Stromal cell of bone marrow (primary cell): ENCODE results near the gene SPDYE5.
"Not testable (repeated sequence)": the region's sequence is repeated elsewhere in the genome, so short reads cannot be mapped to it uniquely, and the experiment has no call there.

Experiments used
- DNase-seq: peaks from one replicate; pipeline ENCODE4 v3.0.0-alpha.2; 2012; ENCODE audit warnings: low read depth

SPDYE5 gene, protein sequence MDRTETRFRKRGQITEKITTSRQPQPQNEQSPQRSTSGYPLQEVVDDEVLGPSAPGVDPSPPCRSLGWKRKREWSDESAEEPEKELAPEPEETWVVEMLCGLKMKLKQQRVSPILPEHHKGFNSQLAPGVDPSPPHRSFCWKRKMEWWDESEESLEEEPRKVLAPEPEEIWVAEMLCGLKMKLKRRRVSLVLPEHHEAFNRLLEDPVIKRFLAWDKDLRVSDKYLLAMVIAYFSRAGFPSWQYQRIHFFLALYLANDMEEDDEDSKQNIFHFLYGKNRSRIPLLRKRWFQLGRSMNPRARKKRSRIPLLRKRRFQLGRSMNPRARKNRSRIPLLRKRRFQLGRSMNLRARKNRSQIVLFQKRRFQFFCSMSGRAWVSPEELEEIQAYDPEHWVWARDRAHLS

DNA sequence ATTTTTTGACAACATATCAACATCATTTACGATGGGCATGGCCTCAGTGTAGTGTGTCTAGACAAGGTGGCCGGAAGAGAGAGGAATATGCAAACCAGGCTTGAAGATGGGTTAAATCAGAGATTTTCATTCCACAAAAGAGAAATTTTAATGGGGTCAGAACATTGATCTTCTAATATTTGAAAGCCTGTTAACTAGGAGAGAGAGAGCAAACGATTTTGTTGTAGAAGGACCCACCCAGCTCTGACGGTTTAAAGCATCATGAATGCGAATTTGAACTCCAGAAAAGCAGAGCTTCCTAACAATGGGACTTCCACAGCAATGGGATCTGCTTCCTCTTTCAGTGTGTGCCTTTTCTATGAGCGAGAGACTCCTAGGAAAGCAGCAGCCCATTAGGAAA, at the start of gene SPDYE5:
Gene SPDYE5 (plus strand): TSS at position 301 of the 400 bp plus-strand sequence. CDS start 1,728 bp downstream, outside the sequence.
- not testable (repeated sequence) for DNase-seq

DNA sequence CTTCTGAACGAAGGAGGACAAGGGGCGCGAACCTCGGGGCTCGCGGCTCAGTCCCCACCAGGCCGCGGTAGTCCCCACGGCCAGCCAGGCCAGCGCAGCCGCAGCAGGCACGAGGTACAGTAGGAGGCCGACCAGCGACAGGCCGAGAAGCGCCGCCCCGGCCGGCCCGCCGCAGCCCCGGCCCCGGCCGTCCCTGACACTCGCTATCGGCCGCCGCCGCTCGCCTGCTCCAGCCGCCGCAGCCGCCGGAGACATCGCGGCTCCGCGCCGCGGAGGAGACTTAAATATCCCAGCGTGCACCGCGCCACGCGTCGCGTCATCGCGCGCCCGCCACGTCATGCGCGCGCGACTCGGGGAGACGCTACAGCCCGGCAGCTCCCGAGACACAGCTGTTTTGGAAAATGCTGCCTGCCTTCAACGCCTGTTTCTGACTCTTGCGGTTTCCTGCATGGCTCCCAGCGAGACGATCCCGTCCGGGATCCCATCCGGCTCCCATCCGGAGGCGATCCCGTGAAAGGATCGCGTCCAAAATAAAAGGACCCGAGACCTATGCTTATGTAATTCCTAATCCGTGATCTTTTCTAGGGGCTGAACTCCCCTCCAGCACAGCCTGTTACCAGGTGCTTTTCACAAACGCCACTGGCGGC, 49.5 kb upstream of the SPDYE5 start:
- not testable (repeated sequence) for DNase-seq

DNA sequence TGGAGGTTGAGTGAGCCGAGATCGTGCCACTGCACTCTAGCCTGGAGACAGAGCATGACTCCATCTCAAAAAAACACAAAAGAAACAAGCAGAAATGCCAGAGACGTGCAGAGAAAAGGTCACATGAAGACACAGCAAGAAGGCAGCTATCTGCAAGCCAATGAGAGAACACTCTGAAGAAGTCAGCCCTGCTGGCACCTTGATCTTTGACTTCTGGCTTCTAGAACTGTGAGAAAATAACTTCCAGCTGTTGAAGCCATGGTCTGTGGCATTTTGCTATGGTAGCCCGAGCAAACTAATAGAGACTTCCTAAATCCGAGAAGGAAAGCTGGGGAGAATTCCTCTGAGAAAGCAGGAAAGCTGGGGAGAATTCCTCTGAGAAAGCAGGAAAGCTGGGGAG, 42.2 kb upstream of the SPDYE5 start:
- not testable (repeated sequence) for DNase-seq

DNA sequence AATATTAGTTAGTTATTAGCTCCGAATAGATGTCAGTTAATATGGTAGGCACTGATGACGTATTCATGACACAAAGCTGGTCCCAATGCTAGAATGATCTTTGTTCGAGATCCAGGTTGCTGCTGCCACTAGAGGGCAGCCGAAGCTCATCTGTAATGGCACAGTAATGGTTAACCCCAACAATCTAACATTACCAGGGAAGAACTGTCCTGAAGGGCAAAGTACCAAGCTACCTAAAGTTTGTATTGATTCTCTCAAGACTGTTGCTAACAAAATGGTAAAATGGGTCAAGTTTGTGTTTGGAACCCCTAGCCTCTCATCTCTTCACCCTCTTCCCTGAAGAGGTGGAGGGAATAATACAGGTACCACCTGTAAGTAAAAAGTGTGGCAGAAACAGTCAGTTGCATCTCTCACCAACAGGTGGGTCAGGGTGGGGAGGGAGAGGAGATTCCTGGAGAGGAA, 39.6 kb upstream of the SPDYE5 start:
- not testable (repeated sequence) for DNase-seq

DNA sequence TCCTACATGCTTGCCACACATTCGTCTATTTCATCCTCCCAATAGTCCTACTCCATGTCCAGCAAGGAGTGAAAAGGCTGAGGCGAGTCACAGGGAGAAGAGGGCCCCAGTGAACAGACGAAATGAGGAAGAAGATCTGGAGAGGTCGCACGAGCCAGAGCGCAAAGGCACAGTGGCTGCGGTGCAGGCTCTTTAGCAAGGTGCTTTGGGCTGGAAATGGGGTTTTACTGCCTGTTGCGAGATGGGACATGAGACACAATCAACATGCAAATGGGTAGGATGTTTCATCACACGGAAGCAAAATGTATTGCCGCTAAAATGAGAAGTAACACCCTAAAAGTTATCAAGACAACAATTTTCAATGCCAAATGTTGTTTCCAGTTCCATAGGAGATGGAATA, 35.7 kb upstream of the SPDYE5 start:
- not testable (repeated sequence) for DNase-seq

DNA sequence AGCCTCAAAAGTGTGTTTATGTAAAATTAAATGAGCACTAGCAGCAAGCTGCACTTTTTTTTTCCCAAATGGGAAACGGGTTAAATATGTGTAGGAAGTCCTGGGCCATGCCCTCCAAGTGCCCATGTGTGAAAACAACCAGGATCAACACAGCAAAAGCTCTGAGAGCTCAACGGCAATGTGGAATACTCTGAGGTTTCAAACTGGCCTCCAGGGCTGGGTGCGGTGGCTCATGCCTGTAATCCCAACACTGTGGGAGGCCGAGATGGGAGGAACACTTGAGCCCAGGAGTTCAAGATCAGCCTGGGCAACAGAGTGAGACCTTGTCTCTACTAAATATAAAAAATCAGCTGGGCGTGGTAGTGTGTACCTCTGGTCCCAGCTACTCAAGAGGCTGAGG, 34.1 kb upstream of the SPDYE5 start:
- DNase-seq = not testable (repeated sequence)

DNA sequence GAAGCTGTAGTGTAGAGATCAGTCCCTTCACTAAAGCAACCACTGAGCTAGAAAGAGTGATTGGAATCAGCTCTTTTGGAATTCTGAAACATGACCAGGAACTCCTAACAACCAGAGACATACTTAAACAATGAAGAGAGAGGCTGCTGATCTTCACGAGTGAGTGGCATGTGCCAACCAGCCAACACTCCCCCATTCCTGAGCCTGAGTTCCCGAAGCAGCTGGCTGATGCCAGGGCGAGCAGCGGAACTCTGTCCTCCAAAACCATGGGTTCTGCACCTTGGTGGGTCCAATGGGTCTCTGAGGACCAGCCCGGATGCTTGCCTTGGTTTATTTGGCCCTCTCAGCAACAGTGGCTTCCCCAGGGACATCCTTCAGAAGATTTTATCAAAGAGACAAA, 31.6 kb upstream of the SPDYE5 start:
- not testable (repeated sequence) for DNase-seq

DNA sequence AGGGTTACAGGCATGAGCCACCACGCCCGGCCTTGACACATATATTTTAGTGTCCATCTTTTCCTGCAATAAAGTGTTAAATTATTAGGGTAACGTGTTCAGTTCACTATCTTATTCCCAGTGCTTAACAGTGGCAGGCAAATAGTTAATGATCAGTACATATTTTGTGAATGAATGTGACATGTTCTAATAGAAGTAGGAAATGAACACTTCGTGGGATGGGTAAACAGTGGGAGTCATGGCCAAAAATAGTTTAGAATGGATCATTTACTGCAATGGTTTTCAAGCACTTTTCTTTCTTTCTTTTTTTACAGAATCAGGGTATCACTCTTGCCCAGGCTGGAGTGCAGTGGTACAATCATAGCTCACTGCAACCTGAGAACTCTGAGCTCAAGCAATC, 22.0 kb upstream of the SPDYE5 start:
- not testable (repeated sequence) for DNase-seq

DNA sequence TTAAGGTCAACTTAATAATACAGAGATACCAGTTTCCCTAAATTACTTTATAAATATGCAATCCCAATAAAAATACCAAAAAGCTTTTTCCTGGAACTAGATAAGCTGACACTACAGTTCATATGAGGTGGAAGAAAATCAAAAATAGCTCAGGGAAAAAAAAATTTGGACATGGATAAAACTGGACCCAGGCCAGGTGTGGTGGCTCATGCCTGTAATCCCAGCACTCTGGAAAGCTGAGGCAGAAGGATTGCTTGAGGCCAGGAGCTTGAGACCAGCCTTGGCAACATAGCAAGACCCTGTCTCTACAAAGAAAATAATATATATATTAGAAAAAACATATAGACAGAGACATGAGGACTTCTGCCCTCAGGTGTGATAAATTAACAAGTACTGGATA, 14.7 kb upstream of the SPDYE5 start:
- not testable (repeated sequence) for DNase-seq

DNA sequence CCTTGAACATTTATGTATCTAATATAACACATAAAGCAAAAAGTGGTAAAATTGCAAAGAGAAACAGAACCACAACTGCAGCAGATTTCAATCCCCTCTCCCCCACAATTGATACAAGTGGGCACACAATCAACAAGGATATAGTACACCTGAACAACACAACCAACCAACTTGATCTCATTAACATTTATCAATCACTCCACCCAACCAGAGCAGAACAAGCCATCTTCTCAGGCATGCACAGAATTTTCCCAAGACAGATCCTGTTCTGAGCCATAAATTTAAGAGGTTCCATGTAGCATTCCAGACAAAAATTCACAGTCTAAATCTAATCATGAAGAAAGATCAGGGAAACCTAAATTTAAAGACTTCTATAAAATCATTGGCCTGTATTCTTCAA, 11.8 kb upstream of the SPDYE5 start:
- DNase-seq = not testable (repeated sequence)

DNA sequence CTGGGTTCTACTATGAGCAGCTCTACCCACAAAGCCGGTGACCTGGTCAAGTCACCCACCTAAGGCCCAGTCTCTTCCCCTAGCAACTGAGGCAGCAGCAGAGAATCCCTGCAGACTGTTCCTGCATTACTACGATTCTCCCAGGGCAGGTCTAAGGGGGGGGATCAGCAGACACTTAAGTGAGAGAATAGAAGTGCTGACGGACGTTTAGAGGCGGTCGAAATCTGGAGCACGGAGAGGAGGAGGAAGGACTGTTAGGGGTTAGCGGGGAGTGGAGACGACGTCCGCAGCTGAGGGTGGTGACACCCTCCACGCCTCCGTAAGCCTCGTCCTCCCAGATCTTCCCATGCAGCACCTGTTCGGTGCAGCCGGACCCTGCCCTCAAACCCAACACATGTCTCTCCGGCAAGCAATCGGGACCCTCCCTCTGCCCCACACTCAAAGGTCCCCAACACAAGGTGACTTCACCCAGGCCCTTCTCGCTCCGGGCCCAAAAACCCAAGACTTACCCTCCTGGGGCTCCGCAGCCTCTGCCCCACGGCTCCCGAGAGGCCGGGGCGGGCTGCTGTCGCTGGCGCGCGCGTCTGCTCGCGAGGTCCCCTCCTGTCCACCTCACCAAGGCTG, 6.7 kb upstream of the SPDYE5 start:
- DNase-seq = not testable (repeated sequence)

DNA sequence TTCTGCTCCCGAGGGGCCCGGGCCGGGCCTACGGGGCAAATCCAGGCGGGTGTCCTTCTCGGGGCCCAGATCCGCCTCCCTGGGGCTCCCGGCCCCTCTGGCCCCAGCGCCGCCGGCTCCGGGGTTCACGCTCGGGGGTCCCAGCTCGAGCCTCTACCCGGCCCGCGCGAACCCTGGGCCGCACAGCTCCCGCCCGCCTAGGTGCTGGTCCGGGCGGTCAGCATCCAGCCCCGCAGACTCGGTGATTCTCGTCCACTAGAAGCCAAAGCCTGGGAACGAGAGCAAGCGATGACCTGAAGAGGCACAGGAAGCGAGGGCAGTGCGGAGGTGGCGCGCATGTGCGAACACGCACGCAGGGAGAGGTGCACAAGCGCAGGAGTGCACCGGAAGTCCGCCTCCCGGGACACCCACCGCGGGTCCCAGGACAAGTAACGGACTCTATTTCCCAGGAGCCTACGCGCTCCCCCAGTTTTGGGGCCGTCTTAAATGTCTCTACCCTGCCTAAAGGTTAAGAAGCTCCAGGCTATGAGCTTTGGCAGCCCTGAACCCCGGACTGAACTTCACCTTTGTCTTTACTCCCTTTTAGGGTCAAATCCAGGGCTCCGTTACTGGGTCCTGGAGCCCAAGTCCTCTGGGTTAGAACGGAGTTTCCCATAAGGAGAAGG, 6.0 kb upstream of the SPDYE5 start, which contains the start of gene POM121C:
Gene POM121C (minus strand): TSS at position 321 of the 665 bp plus-strand sequence. CDS start 44,803 bp downstream, outside the sequence.
- peak; percentile 75 for DNase-seq

DNA sequence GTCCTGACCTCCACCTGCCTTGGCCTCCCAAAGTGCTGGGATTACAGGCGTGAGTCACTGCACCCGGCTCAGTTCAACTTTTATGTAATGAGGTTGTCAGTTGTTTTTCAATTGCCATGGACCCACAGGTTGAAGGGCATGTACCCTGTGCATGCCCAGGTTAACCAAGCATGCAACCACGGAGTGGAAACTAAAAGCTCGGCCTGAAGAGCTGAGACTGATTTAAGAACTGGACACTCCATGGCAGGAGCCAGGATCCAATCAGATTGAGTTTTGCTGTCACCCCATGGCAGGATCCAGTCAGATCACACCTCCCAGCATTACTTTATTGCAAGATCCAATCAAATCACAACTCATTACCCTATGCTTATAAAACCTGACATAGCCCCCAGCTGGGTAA, 16.9 kb downstream of the SPDYE5 start:
- not testable (repeated sequence) for DNase-seq

DNA sequence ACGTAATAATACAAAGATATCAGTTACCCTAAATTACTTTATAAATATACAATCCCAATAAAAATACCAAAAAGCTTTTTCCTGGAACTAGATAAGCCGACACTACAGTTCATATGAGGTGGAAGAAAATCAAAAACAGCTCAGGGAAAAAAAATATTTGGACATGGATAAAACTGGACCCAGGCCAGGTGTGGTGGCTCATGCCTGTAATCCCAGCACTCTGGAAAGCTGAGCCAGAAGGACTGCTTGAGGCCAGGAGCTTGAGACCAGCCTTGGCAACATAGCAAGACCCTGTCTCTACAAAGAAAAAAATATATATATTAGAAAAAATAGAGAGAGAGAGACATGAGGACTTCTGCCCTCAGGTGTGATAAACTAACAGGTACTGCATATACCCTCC, 26.7 kb downstream of the SPDYE5 start:
- not testable (repeated sequence) for DNase-seq

DNA sequence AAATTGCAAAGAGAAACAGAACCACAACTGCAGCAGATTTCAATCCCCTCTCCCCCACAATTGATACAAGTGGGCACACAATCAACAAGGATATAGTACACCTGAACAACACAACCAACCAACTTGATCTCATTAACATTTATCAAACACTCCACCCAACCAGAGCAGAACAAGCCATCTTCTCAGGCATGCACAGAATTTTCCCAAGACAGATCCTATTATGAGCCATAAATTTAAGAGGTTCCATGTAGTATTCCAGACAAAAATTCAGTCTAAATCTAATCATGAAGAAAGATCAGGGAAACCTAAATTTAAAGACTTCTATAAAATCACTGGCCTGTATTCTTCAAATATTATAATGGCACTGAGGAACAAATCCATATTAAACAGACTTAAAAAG, 29.6 kb downstream of the SPDYE5 start:
- not testable (repeated sequence) for DNase-seq

DNA sequence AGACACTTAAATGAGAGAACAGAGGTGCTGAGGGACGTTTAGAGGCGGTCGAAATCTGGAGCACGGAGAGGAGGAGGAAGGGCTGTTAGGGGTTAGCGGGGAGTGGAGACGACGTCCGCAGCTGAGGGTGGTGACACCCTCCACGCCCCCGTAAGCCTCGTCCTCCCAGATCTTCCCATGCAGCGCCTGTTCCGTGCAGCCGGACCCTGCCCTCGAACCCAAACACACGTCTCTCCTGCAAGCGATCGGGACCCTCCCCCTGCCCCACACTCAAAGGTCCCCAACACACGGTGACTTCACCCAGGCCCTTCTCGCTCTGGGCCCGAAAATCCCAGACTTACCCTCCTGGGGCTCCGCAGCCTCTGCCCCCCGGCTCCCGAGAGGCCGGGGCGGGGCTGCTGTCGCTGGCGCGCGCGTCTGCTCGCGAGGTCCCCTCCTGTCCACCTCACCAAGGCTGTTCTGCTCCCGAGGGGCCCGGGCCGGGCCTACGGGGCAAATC, 35.2 kb downstream of the SPDYE5 start:
- not testable (repeated sequence) for DNase-seq

DNA sequence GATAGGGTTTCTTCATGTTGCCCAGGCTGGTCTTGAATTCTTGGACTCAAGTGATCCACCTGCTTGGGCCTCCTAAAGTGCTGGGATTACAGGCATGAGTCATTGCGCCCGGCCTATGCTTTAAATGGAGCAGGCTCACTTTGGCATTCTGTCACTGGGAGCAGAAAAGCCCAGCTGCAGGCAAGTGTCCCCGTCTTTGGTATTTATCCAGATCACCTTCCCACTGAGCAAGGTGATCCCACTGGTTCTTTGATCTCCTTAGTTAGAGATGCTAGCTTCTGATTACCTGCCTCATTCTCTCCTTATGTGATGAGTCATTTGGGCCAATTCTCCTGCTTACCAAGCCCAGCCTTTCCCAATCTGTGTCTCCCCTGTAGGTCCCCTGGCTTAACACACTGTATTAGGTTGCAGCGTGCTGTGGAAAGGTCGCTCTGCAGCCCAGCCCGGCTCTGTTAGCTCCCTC, 39.3 kb downstream of the SPDYE5 start:
- DNase-seq = no peak

DNA sequence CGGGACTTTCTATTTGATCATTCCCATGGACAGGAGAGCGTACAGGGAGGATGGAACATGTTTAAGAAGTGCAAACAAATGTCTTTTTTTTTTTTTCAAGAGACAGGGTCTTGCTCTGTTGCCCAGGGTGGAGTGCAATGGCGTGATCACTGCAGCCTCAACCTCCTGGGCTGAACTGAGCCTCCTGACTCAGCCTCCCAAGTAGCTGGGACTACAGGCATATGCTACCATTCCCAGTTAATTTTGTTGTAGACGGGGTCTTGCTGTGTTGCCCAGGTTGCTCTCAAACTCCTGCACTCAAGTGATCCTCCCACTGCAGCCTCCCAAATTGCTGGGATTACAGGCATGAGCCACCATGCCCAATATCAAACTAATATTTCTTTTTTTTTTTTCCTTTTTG, 40.5 kb downstream of the SPDYE5 start:
- no peak for DNase-seq

DNA sequence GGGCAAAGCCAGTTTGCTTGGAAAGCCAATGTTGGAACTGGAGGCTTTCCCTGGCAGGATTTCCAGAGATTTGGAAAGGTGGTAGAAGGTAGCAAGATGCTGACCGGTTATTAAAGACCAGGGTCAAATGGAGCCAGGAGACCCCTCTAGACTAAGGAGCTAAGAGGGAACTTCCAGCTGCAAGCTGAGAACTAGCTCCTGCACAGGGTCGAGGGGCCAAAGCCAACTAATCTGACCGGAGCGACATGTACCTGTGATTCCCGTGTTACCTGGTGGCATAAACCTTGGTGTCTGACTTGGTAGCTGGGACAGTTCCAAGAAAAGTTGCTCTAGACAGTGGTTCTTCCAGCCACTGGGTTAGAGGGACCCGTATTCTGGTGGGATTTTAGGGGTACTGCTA, 41.8 kb downstream of the SPDYE5 start:
- no peak for DNase-seq

DNA sequence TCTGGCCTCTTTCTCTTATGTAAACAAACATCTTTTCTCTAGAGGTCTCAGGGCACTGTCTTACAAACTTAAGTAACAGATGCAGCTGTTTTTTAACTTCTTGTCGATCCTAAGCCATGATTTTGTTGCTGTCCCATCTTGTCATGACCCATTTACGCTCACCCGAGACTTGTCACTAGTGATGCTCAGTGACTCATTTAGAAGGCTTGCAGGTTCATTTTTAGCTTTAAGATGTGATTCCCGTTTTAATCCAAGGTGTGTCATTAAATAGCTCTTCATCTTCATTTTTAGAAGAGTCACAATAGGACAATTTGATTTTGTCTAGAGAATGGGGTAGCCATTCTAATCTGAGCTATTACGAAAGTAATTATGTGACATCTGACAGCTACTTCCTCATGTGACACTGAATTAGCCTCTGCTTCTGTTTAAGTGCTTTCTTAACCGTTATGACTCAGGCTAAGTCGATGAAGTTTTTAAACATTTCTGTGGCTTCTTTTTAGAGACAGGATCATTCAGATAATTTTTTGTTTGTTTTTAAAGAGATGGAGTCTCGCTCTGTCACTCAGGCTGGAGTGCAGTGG, 42.7 kb downstream of the SPDYE5 start:
- DNase-seq = peak; percentile 47

DNA sequence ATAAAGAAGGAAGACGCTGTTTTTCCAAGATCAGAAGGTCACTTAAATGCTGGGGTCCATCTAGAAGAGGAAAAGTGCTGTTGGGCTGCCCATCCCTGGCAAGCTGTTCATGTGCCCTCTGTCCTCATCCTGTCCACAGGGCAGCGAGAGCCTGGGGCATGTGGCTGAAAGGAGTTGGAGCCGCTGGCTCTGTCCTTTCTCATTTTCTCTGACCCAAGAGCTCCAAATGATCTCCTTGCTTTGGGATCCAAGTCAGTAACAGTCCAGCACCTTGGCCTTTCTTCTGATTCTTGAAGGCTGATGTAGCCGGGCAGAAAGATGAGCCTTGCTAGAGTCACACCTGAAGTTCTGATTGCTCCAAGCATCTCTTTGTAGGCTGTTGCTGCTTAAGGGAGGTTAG, 44.4 kb downstream of the SPDYE5 start:
- DNase-seq = no peak
